OCI-LY7 (cell line): Measurements from ENCODE around the gene EIF4G1.

ENCODE experiments used
- EZH2phosphoT487 ChIP-seq: fragments of 200-600 bp; sonication (generic); IDR thresholded peaks from 2 replicates; pipeline ENCODE4 v1.6.1; 2018; ENCODE audit warnings: low read depth, borderline replicate concordance, mild to moderate bottlenecking, mixed run types, antibody characterized with exemption, low read length, moderate library complexity, mixed read lengths
- TF ChIP-seq, protein P1 (sequence below): fragments of 200-600 bp; sonication (generic); conservative IDR thresholded peaks from 2 replicates; pipeline ENCODE4 v1.5.1; 2014; ENCODE audit warnings: mild to moderate bottlenecking, antibody characterized with exemption, low read length, moderate library complexity, mixed read lengths

DNA sequence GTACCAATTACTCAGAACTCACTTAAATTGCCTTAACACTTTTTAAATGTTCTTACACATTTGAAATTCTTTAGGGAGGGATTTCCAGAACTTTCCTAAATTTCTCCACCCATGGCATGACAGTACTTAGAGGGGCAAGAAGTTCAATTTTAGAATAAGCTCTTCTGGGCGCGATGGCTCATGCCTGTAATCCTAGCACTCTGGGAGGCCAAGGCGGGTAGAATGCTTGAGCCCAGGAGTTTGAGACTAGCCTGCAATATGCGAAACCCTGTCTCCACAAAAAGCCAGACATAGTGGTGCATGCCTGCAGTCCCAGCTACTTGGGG is 33.6 kb downstream of the EIF4G1 start:
- TF ChIP-seq, protein P1, sequence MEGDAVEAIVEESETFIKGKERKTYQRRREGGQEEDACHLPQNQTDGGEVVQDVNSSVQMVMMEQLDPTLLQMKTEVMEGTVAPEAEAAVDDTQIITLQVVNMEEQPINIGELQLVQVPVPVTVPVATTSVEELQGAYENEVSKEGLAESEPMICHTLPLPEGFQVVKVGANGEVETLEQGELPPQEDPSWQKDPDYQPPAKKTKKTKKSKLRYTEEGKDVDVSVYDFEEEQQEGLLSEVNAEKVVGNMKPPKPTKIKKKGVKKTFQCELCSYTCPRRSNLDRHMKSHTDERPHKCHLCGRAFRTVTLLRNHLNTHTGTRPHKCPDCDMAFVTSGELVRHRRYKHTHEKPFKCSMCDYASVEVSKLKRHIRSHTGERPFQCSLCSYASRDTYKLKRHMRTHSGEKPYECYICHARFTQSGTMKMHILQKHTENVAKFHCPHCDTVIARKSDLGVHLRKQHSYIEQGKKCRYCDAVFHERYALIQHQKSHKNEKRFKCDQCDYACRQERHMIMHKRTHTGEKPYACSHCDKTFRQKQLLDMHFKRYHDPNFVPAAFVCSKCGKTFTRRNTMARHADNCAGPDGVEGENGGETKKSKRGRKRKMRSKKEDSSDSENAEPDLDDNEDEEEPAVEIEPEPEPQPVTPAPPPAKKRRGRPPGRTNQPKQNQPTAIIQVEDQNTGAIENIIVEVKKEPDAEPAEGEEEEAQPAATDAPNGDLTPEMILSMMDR: no peak
- TF ChIP-seq EZH2phosphoT487: no peak
